ENCODE measurements around the gene HTR6. TPM values are rescaled to one million over a fixed set of nuclear protein-coding genes. Genes with fewer than 3 reads are reported as not detected.

HTR6 gene
- total RNA-seq, 2 donors from 2014 or later, result not detected

- no peak for TF ChIP-seq CTCF (IDR thresholded peaks at IDR 0.05)
- H3K36me3 ChIP-seq, result no peaks in the 10 kb centered on the region
- peaks cover 0 to 7% of the 10 kb centered on the region in 2 donors for H3K9me3 ChIP-seq
- H3K4me1 ChIP-seq, result peaks cover 0 to 10% of the 10 kb centered on the region in 2 donors
- no peaks in the 10 kb centered on the region for H3K27me3 ChIP-seq
- no peak overlapping the region for H3K27ac ChIP-seq
- no peak for DNase-seq (ENCODE audit: low spot score)
- no peak overlapping the region for H3K4me3 ChIP-seq
These were observed 65.6 kb downstream of the HTR6 start for GRCh38 chr1:19730232-19730631.

Other genes starting within 250 kb of the HTR6 start
- 100 to 1,000 TPM in 1 of 2 donors, 10 to 100 TPM in 1; 87.8 to 122 TPM for gene CAPZB, start 179.3 kb upstream of the HTR6 start, total RNA-seq
- gene NBL1, start 20.6 kb upstream of the HTR6 start, total RNA-seq, result 10 to 100 TPM; 19.5 to 57.2 TPM
- gene TMCO4, start 135.0 kb downstream of the HTR6 start, total RNA-seq, result 10 to 100 TPM in 1 of 2 donors, 1 to 10 TPM in 1; 5.7 to 10.7 TPM
- gene RNF186, start 150.4 kb downstream of the HTR6 start, total RNA-seq, result not detected
- 10 to 100 TPM in 1 of 2 donors, 1 to 10 TPM in 1; 2.4 to 31.6 TPM for gene OTUD3, start 217.5 kb downstream of the HTR6 start, total RNA-seq

All from right atrium auricular region (tissue), 2 donors.